HG03558 (cell line): ENCODE data around the gene XDH.

ENCODE experiments used
- ATAC-seq: cut with Tn5 transposase; IDR thresholded peaks from one replicate; pipeline ENCODE4 v1.9.1; 2021; ENCODE audit warnings: moderate number of reproducible peaks; ENCODE audit not compliant: unreplicated experiment; ENCODE audit errors: extremely low read depth

Gene XDH

DNA sequence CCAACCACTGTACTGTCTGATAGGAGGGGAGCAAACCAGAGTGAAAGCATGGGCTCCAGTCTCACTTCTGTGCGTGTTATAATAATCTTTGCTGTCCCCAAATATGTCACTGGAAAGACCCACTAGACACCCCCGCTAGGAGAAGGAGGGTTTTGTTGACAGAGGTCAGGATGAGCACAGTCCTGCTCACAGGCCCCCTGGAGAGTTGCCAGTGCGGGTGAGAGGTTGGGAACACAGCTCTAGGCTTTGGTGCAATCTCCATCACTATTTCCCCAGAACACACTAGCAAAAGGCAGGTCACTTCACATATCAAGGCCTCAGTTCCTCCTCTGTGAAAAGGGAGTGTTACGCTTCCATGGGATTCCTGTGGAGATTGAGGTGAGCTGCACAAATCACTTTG lies 9.7 kb downstream of the XDH start:
- ATAC-seq = no peak

DNA sequence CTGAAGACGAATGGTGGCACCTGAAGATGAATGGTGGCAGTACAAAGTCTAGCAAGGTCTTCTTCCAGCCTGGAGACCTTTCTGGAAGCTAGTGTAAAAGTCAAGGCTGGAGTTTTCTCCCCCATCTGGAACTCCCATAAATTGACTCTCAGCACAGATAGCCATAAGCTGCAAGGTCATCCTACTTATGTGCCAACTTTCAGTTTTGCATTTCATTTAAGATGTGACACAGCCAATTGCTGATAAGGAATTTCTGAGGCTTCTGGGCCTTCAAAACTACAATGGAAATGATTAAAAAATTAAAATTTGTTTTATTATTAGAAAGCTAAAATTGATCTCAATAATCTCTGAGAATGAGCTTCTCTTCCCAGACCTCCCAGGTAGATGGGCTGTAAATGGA lies 10.2 kb downstream of the XDH start:
- no peak for ATAC-seq

DNA sequence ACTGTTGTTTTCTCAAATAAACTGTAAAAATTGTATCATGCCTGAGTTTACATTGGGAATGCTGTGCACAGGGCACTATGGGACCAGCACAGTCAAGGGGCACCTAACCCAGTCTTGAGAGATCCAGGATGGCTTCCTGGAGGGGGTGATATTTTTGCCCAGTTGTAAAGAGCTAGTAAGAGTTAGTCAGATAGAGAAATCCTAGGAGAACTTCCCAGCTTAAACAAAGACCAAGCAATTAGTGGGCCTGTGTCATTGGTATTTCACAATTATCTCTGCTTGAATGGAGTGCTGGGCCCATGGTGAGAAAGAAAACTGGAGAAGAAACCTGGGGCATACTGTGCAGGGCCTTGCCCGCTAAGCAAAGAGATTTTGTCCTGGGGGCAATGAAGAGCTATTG lies 12.2 kb downstream of the XDH start:
- no peak for ATAC-seq

DNA sequence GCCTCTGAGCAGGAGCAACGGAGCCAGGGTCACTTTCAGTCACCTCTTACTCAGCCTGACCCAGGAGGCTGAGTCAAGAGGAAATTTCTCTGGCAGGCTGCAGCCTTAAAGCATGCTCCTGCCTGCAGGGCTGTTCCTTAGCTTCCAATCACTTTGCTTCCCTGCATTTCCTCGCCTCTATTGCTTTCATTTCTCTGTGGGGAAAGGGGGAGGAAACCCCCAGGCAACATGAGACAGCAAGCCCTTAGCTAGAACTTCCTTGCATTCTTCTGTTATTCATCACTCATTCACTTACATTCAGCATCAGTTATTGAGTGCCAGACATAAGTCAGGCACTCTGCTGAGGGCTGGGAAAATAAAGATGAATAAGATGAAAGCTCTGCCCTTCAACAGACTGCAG lies 13.0 kb downstream of the XDH start:
- no peak for ATAC-seq

DNA sequence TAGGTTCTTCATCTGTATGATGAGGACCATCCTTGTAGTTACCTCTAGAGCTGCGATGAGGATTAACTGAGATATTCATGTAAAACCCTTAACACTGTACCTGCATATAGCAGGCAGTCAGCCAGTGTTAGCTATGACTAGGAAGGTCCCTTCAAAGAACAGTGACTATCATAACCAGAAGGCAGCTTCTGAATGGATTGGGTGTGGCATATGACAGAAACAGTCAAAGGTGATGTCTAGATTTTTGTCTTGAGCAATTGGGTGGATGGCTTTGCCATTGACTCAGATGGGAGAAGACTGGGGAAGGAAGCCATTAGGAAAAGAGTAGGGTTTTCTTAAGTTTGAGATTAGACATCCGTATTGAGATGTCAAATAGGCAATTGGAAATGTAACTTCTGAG lies 15.7 kb downstream of the XDH start:
- no peak for ATAC-seq

DNA sequence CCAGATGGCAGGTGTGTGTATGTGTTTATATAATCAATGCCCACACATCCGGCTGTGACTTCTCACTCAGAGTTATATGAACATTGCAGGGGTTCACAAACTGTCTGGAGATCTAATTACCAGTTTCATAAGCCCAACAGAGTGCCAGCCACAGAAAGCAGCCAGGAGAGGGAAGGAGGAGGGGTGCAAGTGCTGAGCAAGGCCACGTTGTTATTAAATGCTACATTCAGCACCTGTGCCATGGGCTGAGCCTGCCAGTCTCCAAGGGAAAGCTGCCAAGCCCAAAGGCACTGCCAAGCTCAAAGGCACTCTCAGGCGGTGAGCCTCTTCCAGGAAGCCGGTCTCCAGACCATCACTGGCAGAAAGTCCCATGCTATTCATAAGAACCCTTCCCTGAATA lies 17.4 kb downstream of the XDH start:
- ATAC-seq = no peak

DNA sequence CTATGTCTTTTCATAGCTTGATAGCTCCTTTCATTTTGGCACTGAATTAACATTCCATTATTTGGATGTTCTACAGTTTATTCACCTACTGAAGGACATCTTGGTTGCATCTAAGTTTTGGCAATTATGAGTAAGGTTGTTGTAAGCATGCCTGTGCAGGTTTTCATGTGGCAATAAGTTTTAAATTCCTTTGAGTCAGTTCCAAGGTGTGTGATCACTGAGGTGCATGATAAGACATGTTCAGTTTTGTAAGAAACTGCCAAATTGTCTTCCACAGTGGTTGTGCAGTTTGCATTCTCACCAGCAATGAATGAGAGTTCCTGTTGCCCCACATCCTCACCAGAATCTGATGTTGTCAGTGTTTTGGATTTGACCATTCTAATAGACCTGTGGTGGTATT lies 24.2 kb downstream of the XDH start:
- ATAC-seq = no peak

DNA sequence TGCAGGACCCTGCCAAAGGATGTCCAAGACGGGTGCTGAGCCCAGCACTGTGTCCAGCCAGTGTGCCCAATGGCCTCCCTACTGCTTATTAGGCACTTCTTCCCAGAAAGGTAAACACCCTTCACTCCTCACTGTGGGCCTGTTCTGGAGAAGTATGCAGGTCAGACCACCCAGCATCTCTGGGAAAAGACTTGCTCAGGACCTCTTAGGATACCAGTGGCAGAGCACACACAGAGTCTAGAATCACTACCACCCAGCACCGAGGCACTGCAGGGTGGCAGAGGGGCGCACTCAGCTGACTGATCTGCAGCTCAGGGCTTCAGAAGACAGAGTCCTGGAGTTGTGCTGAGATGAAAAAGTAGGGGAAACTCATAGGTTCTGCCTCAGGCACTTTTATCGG lies 25.8 kb downstream of the XDH start:
- ATAC-seq = no peak

DNA sequence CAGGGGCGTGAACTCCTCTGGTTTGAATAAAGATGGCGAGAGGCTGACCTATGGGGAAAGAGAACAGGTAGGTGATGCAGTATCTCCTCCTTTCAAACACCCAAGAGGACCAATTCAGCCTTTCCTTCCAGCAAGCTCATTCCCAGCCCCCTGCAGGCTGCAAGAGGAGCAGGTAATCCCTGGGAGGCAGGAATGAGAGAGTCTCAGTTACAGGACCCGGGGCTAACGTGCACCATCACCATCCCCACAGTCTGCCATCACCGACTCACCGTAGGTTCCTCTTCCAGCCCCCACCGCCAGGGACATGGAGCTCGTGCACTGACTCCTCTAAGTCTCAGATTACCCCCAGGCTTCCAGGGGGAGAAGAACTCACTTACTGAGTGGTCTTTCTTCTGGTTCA lies 26.7 kb downstream of the XDH start:
- no peak for ATAC-seq

DNA sequence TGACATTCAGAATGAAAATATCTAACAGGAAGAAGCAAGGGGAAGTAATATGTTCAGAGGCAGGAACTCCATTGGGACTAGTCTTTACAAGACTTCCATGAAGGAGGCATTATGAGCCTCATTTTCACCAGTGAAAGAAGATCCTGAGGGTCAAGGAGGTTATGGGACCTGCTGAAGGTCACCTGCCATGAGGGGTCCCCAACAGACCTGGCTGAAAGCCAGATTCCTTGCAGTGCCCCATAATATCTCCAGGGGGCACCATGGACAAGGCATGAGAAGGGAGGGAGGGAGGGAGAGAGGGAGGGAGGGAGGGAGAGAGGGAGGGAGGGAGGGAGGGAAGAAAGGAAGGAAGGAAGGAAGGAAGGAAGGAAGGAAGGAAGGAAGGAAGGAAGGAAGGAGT lies 27.9 kb downstream of the XDH start:
- ATAC-seq = no peak

DNA sequence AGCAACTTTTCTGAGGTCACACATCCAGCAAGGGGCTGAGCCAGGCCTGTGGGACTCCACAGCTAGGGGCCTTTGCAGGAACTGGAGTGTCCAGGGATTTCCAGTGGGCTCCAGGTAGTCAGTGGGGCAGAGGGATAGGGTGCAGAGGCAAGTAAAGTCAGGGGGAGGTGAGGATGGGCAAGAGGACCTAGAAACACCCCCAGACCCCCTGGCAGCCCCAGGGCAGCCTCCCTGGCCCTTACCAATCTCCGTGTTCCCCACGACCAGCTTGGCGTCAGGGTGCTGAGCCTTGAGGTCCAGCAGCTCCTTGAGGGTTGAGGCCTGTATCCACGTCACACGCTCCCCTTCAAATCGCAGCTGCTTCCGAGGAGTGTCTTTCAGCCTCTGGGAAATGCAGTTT lies 28.4 kb downstream of the XDH start:
- no peak for ATAC-seq

DNA sequence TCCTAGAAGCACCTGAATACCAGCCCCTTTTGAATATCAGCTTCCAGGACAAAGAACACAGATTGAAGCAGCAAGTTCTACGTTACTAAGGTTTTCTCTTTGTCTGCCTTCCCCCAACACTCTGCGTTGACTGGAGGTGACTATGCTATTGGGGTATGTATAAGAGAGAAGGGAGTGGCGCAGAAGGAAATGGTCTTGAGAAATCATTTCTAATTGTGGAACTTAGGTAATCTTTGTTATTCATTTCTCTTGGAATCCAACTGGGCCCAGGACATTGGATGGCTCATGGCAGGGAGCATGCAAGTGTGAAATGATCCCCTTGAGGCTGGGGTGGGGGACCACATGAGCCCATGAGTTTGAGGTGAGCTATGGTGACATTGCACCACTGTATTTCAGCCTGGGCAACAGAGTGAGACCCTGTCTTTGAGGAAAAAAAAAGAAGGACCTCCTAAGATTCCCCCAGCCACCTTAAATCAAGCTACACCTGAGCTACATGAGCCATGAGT lies 29.7 kb downstream of the XDH start:
- no peak for ATAC-seq

DNA sequence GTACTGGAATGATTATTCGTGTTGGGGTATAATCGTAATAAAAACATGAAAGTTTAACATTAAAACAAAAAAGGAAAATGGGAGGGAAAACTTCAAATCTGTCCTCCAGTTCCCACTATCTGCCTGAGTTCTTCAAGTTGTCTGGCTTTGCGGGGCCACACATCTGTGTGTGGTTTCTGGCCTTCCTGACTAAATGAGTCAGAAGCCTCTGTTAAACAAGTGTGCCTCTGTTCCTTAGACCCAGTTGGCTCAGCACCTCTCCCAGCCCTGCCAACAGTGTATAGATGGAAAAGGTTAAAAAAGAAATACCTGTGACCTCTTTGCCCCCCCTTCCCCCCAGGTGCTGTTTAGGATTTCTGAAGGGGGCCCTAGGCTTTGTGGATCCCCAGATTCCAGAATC lies 30.2 kb downstream of the XDH start:
- ATAC-seq = no peak

DNA sequence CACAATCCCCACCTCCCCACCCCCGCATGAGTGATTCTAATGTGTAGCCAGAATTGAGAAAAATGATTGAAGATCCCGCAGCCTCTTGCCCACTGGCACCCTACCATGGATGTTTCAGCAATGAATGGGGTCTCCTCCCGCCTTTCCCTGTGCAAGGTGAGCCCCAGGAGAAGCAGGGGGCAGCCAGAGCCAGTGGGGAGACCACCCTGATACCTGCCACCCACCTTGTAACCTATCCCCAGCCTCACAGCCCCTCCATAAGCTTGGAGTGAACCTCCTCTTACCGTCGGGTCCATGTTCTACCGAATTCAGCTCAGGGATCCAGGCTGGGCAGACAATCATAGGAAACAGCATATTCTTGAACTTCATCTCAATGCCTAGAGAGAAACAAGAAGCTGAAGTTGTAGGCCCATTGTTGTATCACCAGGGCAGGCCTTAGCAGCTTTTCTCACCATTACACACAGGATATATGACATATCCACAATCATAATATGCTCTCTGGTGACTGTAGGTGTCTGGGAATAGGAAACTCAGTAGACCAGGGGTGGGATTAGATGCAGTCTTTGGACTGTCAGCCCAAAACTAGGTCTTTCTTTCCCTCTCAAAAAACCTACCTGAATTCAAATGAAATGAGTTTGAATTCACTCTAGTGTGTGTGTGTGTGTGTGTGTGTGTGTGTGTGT lies 30.9 kb downstream of the XDH start:
- ATAC-seq = no peak

DNA sequence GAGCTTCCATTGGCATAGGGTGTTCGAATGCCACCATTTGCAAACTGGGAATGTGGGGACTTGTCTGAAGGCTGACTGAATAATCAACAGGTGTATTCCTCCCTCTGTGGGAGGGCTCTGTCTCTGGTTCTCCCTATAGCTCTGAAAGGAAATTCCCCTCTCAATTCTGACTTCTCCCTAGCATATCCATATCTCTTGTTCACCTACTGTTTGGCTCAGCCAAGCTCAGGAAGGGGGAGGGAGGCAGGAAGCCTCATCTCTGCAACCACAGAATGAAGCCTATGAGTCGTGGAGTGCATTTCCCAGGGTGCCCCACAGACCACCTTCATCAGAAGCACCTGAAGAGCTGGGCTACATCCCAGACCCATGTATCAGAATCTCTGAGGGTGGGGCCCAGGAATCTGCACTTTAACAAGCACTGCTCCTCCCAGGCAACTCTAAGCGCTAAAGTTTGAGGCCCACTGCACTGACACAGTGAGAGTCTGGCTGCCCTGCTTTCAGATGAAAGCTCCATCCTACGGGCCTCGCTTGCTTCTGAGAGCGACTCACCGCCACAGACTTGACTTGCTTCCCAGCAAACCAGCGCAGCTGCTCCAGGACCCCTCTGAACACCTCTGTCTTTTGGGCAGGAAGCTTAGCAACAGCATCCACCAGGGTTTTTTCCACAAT lies 32.0 kb downstream of the XDH start:
- ATAC-seq = no peak

DNA sequence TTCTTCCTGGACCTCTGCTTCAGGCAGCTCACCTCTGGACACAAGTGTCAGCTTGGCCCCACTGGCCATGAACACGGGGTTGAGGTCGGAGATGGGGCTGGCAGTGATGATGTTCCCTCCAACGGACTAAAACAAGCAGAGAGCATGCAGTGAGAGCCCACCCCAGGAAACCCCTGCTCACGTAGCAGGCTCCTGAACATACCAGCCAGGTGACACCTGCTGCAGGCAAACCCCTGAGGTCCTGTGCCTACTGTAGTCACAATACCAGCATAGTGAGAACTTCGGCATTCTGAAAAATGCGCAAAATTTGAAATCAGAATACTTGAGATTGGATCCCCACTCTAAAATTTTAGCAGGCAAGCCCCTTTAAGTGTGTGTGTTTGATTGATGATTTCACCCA lies 32.9 kb downstream of the XDH start:
- no peak for ATAC-seq

DNA sequence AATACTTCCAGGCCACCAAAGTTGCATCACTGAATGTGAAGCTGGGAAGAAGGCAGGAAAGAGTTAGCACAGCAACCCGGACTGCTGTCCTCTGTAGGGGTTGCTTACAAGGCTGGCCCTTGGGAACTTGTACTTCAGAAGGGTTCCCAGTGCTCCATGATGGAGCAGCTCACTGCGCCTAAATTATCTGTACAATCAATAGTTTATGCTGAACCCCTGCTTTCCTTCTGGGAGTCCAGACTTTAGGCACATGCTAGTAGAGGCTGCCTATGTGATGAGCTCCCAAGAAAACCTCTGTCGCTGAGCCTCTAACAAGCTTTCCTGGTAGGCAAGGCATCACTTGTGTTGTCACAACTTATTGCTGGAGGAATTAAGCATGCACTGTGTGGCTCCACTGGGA lies 34.3 kb downstream of the XDH start:
- ATAC-seq = no peak

DNA sequence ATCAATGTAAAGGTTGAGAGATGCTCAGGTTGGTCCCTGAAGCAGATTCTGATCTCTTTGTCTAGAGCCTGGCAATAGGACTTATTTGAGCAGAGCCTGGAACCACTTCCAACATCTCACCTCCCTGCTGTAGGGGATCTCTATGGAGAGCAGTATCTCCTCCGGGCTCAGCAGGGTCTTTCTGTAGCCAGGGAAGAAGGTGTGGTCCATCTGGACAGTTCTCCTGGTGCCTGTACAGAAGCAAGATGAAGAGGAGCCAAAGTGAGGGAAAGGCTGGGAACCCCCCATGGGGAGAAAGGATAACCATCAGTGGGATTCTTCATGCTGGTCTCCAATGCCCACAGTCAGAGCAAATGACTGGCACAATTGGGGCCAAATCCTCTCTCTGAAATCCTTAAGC lies 34.8 kb downstream of the XDH start:
- ATAC-seq = no peak

DNA sequence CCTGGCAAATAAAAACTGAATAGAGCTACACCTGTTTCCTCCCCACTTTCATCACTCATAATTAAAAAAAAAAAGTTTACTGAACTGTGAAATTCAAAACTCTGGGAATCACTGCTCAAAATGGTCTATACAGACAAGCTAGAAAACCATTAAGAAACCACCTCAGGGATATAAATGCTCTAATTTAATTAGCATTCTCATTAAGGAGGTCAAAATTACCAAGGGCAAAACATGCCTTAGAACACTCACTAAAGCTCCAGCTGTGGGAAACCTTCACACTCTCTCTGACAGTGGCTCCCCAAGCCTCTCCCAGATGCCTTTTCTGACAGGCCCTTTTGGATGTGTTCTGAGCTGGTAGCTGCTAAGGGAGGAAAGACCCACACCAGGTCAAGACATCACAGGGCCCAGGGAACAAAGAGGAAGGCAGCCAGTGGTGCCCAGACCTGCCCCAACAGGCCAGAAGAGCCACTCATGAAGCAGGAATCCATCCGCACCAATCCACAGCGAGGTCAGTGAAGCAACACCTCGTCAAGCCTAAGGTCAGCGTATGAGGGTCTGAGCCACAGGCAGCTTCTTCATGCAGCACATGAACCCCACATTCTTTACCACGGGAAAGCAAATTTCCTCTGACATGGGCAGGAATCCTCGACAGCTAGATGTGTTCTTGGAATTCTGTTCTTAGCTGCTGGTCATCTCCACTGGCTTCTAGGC lies 35.6 kb downstream of the XDH start:
- no peak for ATAC-seq

DNA sequence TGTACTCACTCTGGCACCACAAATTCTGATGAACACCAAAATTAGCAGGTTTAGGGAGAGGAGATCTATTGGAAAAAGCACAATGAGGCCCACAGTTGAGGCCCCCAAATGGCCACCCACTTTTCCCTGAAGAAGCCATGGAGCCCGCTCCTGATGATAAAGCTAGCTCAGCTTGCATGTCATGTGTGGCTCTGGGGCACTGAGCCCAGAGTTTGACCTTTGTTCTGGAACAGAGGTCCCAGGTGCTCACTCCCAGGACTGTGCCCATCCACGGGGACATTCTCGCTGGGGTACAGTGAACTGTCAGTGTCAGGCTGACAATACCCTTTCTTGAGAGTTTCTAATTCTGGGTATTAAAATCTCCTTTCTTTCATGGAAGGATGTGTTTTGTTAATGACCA lies 36.2 kb downstream of the XDH start:
- ATAC-seq = no peak

DNA sequence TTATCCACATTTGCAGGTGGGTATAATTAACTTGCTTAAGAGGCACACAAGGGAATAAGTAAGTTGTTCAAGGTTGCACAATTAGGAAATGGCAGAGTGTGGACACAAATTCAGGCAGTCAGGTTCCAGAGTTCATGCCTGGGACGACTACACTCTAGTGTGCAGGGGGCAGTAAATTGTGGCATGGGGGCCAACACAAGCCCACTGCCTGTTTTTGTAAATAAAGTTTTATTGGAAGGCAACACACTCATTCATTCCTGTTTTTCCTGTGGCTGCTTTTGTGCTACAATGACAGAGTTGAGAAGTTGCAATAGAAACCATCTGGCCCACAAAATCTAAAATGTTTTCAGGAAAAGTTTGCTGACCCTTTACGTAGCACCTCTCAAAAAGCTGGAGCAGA lies 41.4 kb downstream of the XDH start:
- no peak for ATAC-seq

DNA sequence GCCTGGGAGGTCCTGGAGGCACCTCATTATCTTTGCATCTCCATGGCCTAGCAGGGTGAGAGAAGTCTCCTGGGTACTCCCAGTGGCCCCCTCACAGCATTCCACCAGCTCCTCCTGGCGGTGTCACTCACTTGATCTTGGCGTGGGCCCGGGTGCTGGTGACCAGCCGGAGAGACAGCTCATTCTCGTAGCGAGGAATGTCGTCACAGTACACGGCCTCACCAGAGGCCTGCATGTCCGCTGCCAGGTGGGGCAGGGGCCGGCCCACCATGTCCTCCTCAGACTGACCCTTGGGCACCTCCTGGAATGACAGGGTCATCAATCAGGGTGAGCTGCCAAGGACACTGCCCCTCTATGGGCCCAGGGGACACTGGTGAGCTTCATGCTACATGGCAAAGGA lies 42.4 kb downstream of the XDH start:
- no peak for ATAC-seq
